Measurements from ENCODE around the gene GPSM3.

Gene GPSM3

DNA sequence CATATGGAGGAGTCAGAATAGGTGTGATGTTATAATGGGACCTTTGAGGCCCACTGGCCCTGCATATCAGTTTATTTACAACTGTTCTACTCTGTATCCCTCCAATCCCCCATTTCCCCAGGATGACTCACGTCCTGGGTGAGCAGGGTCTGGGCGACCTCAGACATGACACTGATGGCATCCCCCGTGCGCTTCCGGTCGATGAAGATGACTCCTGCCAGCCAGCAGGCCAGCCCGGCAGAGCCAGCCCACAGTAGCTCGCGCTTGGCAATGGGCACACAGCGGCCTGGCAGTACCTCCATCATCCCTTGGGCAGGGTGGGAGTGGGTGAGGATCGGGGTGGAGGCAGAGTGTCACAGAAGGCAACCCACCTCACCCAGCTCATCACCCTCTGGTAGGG lies 22.1 kb downstream of the GPSM3 start:
- no peaks in the 10 kb centered on the region for H3K27me3 ChIP-seq (ENCODE audit: insufficient read depth, poor library complexity, severe bottlenecking)
- no peak for DNase-seq (ENCODE audit: low read depth in 1 of 2, low spot score in 1 of 2)
- no peak overlapping the region for H3K4me3 ChIP-seq (replicated peaks; ENCODE audit: insufficient read depth, low read length)
- no peak overlapping the region for H3K27ac ChIP-seq (replicated peaks)
- TF ChIP-seq, protein P1, sequence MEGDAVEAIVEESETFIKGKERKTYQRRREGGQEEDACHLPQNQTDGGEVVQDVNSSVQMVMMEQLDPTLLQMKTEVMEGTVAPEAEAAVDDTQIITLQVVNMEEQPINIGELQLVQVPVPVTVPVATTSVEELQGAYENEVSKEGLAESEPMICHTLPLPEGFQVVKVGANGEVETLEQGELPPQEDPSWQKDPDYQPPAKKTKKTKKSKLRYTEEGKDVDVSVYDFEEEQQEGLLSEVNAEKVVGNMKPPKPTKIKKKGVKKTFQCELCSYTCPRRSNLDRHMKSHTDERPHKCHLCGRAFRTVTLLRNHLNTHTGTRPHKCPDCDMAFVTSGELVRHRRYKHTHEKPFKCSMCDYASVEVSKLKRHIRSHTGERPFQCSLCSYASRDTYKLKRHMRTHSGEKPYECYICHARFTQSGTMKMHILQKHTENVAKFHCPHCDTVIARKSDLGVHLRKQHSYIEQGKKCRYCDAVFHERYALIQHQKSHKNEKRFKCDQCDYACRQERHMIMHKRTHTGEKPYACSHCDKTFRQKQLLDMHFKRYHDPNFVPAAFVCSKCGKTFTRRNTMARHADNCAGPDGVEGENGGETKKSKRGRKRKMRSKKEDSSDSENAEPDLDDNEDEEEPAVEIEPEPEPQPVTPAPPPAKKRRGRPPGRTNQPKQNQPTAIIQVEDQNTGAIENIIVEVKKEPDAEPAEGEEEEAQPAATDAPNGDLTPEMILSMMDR (IDR thresholded peaks at IDR 0.05; ENCODE audit: insufficient read depth, low read length) = no peak
- TF ChIP-seq, protein P2, sequence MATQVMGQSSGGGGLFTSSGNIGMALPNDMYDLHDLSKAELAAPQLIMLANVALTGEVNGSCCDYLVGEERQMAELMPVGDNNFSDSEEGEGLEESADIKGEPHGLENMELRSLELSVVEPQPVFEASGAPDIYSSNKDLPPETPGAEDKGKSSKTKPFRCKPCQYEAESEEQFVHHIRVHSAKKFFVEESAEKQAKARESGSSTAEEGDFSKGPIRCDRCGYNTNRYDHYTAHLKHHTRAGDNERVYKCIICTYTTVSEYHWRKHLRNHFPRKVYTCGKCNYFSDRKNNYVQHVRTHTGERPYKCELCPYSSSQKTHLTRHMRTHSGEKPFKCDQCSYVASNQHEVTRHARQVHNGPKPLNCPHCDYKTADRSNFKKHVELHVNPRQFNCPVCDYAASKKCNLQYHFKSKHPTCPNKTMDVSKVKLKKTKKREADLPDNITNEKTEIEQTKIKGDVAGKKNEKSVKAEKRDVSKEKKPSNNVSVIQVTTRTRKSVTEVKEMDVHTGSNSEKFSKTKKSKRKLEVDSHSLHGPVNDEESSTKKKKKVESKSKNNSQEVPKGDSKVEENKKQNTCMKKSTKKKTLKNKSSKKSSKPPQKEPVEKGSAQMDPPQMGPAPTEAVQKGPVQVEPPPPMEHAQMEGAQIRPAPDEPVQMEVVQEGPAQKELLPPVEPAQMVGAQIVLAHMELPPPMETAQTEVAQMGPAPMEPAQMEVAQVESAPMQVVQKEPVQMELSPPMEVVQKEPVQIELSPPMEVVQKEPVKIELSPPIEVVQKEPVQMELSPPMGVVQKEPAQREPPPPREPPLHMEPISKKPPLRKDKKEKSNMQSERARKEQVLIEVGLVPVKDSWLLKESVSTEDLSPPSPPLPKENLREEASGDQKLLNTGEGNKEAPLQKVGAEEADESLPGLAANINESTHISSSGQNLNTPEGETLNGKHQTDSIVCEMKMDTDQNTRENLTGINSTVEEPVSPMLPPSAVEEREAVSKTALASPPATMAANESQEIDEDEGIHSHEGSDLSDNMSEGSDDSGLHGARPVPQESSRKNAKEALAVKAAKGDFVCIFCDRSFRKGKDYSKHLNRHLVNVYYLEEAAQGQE (IDR thresholded peaks at IDR 0.05; ENCODE audit: insufficient replicate concordance, low read depth) = no peak
- TF ChIP-seq GABPA (IDR thresholded peaks at IDR 0.05; ENCODE audit: low read depth) = no peak
- no peak for TF ChIP-seq POLR2AphosphoS5 (IDR thresholded peaks at IDR 0.05; ENCODE audit: low read depth)
- TF ChIP-seq SPI1 (IDR thresholded peaks at IDR 0.05; ENCODE audit: borderline replicate concordance, low read depth) = no peak

DNA sequence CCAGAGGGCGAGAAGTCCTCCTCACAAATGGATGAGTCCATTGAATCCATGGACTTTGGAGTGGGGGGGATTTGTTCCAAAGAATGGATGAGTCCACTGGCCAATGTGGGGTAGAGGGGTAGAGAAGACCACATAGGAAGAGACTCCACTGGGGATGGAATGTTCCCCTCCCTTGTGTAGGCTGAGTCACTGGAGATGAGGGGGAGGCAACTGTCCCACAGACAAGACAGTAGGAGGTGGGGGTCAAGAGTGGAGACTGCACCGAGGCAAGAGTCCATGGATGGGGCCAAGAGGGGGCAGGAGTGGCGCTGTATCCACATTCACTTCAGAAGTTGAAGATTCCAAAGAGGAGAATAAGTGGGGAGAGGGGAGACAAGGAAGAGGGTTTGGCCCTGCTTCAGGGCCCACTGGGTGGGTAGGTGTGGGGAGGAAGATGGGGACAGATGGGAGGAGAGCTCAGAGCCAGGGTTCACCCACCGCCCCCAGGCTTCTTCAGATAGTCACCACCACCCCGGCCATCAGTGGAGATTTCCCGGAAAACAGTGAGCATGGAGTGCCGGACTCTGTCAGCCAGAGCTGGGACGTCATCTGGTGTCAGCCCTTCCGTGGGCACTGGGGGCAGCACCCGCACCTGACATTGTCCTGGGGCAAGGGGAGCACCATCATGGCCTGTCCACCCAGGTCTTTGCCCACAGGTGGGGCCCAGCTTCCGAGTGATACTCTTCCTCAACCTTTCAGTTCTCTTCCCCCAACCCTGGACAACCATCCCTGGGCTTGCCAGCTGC lies 23.4 kb downstream of the GPSM3 start:
- Histone ChIP-seq H3K4me3 (replicated peaks; ENCODE audit: insufficient read depth, low read length) (no peak overlapping the region), H3K27ac (replicated peaks) (no peak overlapping the region), H3K27me3 (ENCODE audit: insufficient read depth, poor library complexity, severe bottlenecking) (no peaks in the 10 kb centered on the region)
- TF ChIP-seq, protein P2 (IDR thresholded peaks at IDR 0.05; ENCODE audit: insufficient replicate concordance, low read depth) = no peak
- no peak for TF ChIP-seq POLR2AphosphoS5 (IDR thresholded peaks at IDR 0.05; ENCODE audit: low read depth)
- TF ChIP-seq, protein P1 (IDR thresholded peaks at IDR 0.05; ENCODE audit: insufficient read depth, low read length) = no peak
- no peak for TF ChIP-seq SPI1 (IDR thresholded peaks at IDR 0.05; ENCODE audit: borderline replicate concordance, low read depth)
- TF ChIP-seq GABPA (IDR thresholded peaks at IDR 0.05; ENCODE audit: low read depth) = no peak
- DNase-seq (ENCODE audit: low read depth in 1 of 2, low spot score in 1 of 2) = no peak

DNA sequence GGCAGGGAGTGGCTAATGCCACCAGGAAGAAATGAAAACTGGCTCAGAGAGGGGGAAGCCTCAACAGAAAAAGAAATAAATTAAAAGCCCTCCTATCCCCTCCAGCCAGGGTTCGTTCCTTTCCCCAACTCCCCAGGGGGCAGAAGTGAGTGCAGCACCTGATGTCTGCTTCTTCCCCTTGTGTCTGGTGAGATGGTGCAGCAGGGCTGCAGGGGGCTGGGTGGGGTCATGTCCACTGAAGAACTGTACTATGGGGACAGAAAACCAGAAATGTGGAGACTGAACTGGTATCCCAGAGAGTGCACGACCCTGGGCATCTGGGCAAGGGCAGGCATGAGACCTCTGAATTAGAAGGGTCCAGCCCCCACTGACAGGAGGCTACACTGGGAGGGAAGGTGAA lies 24.1 kb downstream of the GPSM3 start:
- no peak for DNase-seq (ENCODE audit: low read depth in 1 of 2, low spot score in 1 of 2)
- H3K27ac ChIP-seq (replicated peaks) = no peak overlapping the region
- no peak overlapping the region for H3K4me3 ChIP-seq (replicated peaks; ENCODE audit: insufficient read depth, low read length)
- H3K27me3 ChIP-seq (ENCODE audit: insufficient read depth, poor library complexity, severe bottlenecking) = no peaks in the 10 kb centered on the region
- TF ChIP-seq, protein P1 (IDR thresholded peaks at IDR 0.05; ENCODE audit: insufficient read depth, low read length) = no peak
- TF ChIP-seq SPI1 (IDR thresholded peaks at IDR 0.05; ENCODE audit: borderline replicate concordance, low read depth) (no peak), GABPA (IDR thresholded peaks at IDR 0.05; ENCODE audit: low read depth) (no peak), POLR2AphosphoS5 (IDR thresholded peaks at IDR 0.05; ENCODE audit: low read depth) (no peak)
- TF ChIP-seq, protein P2 (IDR thresholded peaks at IDR 0.05; ENCODE audit: insufficient replicate concordance, low read depth) = no peak

Data from HL-60 (cell line).